ENCODE results near the gene NFATC2. TPM values are rescaled to one million over a fixed set of nuclear protein-coding genes. Genes with fewer than 3 reads are reported as not detected.

Gene NFATC2
- total and polyA plus RNA-seq, 2 experiments from 2014 or later, result 0.52 to 0.59 TPM

DNA sequence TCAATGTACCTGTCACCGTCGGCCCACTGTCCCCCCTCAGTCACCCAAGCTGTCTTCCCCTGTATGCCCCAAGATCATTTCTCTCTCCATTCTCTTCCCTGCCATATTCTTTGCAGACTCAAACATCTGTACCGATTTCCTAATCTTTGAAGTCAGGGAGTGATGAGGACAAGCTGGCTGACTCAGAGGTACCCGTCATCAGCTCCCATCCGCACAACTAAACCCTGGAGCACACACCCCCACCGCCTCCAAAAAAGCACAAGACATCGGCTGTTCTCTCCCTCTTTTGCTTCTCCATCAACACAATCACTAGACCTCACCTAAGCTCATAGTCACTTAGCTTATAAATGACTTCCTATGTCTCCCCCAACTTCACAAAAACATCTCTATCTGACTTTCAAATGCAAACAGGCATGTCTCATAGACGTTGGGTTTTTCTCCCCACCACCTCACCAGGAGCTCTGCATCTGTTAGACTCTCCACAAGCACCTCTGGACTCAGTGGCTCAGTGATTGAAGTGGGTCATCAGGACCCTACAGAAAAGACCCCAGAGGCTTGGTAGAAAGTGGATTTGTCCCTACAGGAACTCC lies 11.5 kb upstream of the NFATC2 start:
- Mint-ChIP-seq H3K9me3 (no peaks in the 10 kb centered on the region), H3K27ac (no peak overlapping the region), H3K36me3 (ENCODE audit: low read depth) (no peaks in the 10 kb centered on the region), H3K4me3 (no peak overlapping the region), H3K27me3 (ENCODE audit: insufficient read depth, low read depth, poor library complexity) (peaks cover 4% of the 10 kb centered on the region), H3K4me1 (peaks cover 4% of the 10 kb centered on the region; the same call in 1 of the 3 replicates)
- peaks cover 6% of the 10 kb centered on the region; the same call in 1 of the 2 replicates for H3K27me3 ChIP-seq (ENCODE audit: insufficient read depth)
- no peaks in the 10 kb centered on the region for H3K4me1 ChIP-seq (ENCODE audit: insufficient read depth)
- no peaks in the 10 kb centered on the region for H3K36me3 ChIP-seq (ENCODE audit: insufficient read depth)
- no peak overlapping the region for H3K27ac ChIP-seq (ENCODE audit: low read depth)
- no peaks in the 10 kb centered on the region for H3K9me2 ChIP-seq (ENCODE audit: insufficient read depth)
- ATAC-seq, result no peak
- no peaks in the 10 kb centered on the region for H4K20me1 ChIP-seq (replicated peaks; ENCODE audit: insufficient read depth)
- DNase-seq (ENCODE audit: low spot score), result no peak
- no peaks in the 10 kb centered on the region for H3K79me2 ChIP-seq (replicated peaks; ENCODE audit: insufficient read depth)
- TF ChIP-seq JUNB (IDR thresholded peaks at IDR 0.05; ENCODE audit: unreplicated experiment) (no peak), EZH2 (IDR thresholded peaks at IDR 0.05; ENCODE audit: low read depth, unreplicated experiment) (no peak), ZNF331 (CRISPR knock-in tag; IDR thresholded peaks at IDR 0.05; ENCODE audit: low read depth) (no peak), POLR2AphosphoS5 (IDR thresholded peaks at IDR 0.05; ENCODE audit: low read depth) (no peak), CREB1 (CRISPR knock-in tag; IDR thresholded peaks at IDR 0.05; ENCODE audit: low read depth) (no peak), ZNF114 (CRISPR knock-in tag; IDR thresholded peaks at IDR 0.05) (no peak), ZNF462 (CRISPR knock-in tag; IDR thresholded peaks at IDR 0.05) (no peak), EZH2phosphoT487 (IDR thresholded peaks at IDR 0.05; ENCODE audit: unreplicated experiment) (no peak), STAT1 (IDR thresholded peaks at IDR 0.05; ENCODE audit: unreplicated experiment) (no peak), NANOG (IDR thresholded peaks at IDR 0.05; ENCODE audit: borderline replicate concordance) (no peak)
- TF ChIP-seq, protein P1, sequence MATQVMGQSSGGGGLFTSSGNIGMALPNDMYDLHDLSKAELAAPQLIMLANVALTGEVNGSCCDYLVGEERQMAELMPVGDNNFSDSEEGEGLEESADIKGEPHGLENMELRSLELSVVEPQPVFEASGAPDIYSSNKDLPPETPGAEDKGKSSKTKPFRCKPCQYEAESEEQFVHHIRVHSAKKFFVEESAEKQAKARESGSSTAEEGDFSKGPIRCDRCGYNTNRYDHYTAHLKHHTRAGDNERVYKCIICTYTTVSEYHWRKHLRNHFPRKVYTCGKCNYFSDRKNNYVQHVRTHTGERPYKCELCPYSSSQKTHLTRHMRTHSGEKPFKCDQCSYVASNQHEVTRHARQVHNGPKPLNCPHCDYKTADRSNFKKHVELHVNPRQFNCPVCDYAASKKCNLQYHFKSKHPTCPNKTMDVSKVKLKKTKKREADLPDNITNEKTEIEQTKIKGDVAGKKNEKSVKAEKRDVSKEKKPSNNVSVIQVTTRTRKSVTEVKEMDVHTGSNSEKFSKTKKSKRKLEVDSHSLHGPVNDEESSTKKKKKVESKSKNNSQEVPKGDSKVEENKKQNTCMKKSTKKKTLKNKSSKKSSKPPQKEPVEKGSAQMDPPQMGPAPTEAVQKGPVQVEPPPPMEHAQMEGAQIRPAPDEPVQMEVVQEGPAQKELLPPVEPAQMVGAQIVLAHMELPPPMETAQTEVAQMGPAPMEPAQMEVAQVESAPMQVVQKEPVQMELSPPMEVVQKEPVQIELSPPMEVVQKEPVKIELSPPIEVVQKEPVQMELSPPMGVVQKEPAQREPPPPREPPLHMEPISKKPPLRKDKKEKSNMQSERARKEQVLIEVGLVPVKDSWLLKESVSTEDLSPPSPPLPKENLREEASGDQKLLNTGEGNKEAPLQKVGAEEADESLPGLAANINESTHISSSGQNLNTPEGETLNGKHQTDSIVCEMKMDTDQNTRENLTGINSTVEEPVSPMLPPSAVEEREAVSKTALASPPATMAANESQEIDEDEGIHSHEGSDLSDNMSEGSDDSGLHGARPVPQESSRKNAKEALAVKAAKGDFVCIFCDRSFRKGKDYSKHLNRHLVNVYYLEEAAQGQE (IDR thresholded peaks at IDR 0.05; ENCODE audit: unreplicated experiment), result no peak
- TF ChIP-seq, protein P2, sequence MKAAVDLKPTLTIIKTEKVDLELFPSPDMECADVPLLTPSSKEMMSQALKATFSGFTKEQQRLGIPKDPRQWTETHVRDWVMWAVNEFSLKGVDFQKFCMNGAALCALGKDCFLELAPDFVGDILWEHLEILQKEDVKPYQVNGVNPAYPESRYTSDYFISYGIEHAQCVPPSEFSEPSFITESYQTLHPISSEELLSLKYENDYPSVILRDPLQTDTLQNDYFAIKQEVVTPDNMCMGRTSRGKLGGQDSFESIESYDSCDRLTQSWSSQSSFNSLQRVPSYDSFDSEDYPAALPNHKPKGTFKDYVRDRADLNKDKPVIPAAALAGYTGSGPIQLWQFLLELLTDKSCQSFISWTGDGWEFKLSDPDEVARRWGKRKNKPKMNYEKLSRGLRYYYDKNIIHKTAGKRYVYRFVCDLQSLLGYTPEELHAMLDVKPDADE (IDR thresholded peaks at IDR 0.05), result no peak
- H3K4me3 ChIP-seq, result no peak overlapping the region
- H2AFZ ChIP-seq, result no peak overlapping the region
- no peaks in the 10 kb centered on the region for H3F3A ChIP-seq (replicated peaks; ENCODE audit: low read depth)
- no peak overlapping the region for H3K4me2 ChIP-seq
